Esophagus squamous epithelium (tissue), 4 donors: ENCODE data around the gene MAMSTR.

Source experiments
- POLR2A ChIP-seq, 4 donors: fragments of 450-650 bp; IDR thresholded peaks; one replicate each; pipeline ENCODE4 v1.6.1; 2017; ENCODE audit warnings: antibody characterized with exemption in 4 of 4, mild to moderate bottlenecking in 4 of 4, moderate library complexity in 3 of 4
- TF ChIP-seq, protein P1 (sequence below), 6 experiments: fragments of 450-650 bp in 4 of 6; fragments of 200-600 bp in 2 of 6; sonication (generic) in 2 of 6; IDR thresholded peaks; one replicate each; pipeline ENCODE4 v1.5.1; 2016 to 2019; ENCODE audit warnings: antibody characterized with exemption in 6 of 6, mild to moderate bottlenecking in 4 of 6, moderate library complexity in 4 of 6

DNA sequence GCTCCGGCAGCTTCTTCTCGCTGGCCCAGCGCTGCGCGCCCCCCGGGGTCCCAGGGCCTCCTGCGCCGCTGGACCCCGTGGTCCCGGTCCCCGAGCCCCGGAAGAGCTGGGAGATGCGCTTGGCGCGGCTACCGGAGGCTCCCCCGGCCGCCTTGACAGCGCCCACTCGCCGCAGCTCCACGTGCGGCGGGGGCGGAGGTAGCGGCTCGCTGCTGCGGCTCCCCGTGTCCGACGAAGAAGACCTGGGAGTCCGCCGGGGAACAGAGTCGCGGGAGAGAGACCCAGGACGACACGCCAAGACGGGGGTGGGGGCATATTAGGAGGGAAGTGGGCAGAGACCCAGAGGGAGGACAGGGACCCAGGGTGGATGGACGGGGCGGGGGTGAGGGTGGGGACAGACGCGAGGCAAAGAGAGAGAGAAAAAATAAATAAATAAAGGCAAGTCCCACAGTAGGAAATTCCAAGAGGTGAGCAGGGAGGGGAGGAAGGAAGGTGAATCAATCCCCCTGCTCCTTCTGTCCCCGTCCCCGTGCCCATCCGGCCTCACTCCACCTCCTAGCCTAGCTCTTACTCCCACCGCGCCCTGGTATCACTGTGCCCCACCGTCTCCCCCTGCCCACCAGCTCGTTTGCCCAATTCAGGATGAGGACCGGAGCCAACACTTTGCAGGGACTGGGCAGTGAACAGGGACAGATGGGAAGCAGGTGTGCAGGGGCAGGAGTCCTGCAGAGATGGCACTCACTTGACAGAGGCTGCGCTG, 20.1 kb upstream of the MAMSTR start:
- TF ChIP-seq, protein P1, sequence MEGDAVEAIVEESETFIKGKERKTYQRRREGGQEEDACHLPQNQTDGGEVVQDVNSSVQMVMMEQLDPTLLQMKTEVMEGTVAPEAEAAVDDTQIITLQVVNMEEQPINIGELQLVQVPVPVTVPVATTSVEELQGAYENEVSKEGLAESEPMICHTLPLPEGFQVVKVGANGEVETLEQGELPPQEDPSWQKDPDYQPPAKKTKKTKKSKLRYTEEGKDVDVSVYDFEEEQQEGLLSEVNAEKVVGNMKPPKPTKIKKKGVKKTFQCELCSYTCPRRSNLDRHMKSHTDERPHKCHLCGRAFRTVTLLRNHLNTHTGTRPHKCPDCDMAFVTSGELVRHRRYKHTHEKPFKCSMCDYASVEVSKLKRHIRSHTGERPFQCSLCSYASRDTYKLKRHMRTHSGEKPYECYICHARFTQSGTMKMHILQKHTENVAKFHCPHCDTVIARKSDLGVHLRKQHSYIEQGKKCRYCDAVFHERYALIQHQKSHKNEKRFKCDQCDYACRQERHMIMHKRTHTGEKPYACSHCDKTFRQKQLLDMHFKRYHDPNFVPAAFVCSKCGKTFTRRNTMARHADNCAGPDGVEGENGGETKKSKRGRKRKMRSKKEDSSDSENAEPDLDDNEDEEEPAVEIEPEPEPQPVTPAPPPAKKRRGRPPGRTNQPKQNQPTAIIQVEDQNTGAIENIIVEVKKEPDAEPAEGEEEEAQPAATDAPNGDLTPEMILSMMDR (IDR thresholded peaks at IDR 0.05) = no peak
- no peak for TF ChIP-seq POLR2A (IDR thresholded peaks at IDR 0.05)
